ENCODE results near the gene MAML3. TPM values are rescaled to one million over a fixed set of nuclear protein-coding genes. Genes with fewer than 3 reads are reported as not detected.
A peak's percentile ranks its signal among the peaks of the same experiment; 100 is the strongest.

Gene MAML3
- total RNA-seq, 4 donors from 2014 or later: 16.1 to 40.0 (median 18.1) TPM

DNA sequence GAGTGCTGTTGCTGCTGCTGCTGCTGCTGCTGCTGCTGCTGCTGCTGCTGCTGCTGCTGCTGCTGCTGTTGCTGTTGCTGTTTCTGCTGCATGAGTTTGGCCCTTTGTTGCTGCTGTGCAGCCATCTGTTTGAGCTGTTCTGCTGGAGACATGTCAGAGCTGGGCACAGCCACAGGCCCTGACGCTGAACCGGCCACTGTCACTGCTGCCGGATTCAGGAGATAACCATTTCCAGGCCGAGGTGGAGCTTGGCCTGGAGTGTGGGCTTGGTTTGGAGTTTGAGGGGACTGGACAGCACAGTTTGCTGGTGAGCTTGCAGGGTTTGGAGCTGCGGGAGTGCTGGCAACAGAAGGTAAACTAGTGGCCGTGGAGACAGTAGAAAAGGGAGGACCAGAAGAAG lies 264.1 kb downstream of the MAML3 start:
- Histone ChIP-seq H3K4me1 (peaks cover 0 to 23% (median 10%) of the 10 kb centered on the region in 4 donors), H3K36me3 (no peaks in the 10 kb centered on the region), H3K9me3 (no peaks in the 10 kb centered on the region), H3K4me3 (no peak overlapping the region), H3K27ac (no peak overlapping the region), H3K27me3 (no peaks in the 10 kb centered on the region)
- in situ Hi-C loops (cut with MboI; ENCODE audit: low pct_ligation_motif_present in 1 of 4, low pct_unique_long_range_greater_than_20kb in 1 of 4, low sequenced_read_pairs in 3 of 4): no loop called here
- intact Hi-C loops (cut with DNase I; ENCODE audit: low total_unique reads): loop anchor here (10.0 kb wide), 1 partner anchor 155 kb away; no protein-coding TSS in a partner anchor
- DNase-seq: no peak
- TF ChIP-seq EP300 (IDR thresholded peaks at IDR 0.05; ENCODE audit: low read depth) (no peak), POLR2A (IDR thresholded peaks at IDR 0.05) (no peak), POLR2AphosphoS5 (IDR thresholded peaks at IDR 0.05) (no peak)
- TF ChIP-seq, protein P1, sequence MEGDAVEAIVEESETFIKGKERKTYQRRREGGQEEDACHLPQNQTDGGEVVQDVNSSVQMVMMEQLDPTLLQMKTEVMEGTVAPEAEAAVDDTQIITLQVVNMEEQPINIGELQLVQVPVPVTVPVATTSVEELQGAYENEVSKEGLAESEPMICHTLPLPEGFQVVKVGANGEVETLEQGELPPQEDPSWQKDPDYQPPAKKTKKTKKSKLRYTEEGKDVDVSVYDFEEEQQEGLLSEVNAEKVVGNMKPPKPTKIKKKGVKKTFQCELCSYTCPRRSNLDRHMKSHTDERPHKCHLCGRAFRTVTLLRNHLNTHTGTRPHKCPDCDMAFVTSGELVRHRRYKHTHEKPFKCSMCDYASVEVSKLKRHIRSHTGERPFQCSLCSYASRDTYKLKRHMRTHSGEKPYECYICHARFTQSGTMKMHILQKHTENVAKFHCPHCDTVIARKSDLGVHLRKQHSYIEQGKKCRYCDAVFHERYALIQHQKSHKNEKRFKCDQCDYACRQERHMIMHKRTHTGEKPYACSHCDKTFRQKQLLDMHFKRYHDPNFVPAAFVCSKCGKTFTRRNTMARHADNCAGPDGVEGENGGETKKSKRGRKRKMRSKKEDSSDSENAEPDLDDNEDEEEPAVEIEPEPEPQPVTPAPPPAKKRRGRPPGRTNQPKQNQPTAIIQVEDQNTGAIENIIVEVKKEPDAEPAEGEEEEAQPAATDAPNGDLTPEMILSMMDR (IDR thresholded peaks at IDR 0.05): no peak
- 80 to 91% methylated on average over 1 to 6 of the region's 6 CpGs for WGBS, 2 donors (ENCODE audit: low coverage in 1 of 2)

DNA sequence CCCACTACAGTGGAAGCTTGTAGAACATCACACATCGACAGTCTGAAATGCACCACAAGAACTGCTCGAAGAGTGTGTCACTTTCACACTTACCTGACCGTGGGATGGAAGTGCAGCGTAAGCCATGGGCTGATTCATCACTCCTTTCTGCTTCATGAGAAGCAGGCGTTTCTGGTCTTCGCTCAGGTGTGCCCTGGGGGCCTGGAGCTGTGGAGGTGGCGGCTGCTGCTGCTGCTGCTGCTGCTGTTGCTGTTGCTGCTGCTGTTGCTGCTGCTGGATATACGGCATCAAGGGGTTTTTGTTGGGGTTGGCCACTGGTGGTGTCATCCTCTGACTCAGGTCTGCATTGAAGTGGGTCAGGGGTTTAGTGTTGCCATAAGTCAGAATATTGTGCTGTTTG lies 264.7 kb downstream of the MAML3 start:
- in situ Hi-C loops (cut with MboI; ENCODE audit: low pct_ligation_motif_present in 1 of 4, low pct_unique_long_range_greater_than_20kb in 1 of 4, low sequenced_read_pairs in 3 of 4): no loop called here
- WGBS, 2 donors (ENCODE audit: low coverage in 1 of 2): 68 to 80% methylated on average over 2 to 8 of the region's 8 CpGs

DNA sequence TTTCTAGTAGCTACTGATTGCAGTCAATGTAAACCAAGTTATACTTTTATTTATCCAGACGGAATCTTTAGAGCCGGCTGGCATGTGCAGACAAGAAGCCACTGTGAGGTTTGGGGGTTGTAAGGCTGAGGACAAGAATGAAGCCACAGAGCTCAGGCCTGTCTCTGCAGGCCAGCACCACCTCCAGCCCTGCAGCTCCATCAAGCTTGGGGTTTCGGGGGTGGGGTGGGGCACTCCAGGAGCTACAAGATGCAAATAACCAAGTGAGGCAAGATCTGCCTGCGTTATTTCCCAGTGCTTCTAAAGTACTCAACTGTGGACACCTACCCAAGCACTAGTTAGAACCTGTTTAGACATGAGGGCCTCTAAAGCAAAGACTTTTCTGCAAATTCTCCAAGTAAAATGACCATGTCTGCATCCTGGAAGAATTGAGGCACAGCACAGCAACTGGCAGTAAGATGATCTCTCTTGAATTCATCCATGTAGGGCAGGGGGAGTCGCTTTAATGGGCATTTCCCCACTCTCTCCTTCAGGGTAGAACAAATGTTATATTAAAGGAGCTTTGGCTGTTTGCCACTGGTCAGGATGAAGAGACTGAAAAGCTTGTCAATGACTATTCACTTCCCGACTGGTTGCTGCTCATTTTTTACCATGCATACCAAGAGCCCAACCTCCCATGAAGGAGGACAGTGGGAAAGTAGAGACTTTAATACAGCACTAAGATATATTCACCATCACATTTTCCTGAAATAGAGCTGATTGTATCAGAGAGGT lies 265.8 kb downstream of the MAML3 start:
- peaks cover 0 to 23% (median 10%) of the 10 kb centered on the region in 4 donors for H3K4me1 ChIP-seq
- 66 to 78% methylated on average over 5 to 6 of the region's 6 CpGs for WGBS, 2 donors (ENCODE audit: low coverage in 1 of 2)
- TF ChIP-seq POLR2A (IDR thresholded peaks at IDR 0.05): no peak
- TF ChIP-seq, protein P1 (IDR thresholded peaks at IDR 0.05): no peak
- TF ChIP-seq EP300 (IDR thresholded peaks at IDR 0.05; ENCODE audit: low read depth): no peak
- TF ChIP-seq POLR2AphosphoS5 (IDR thresholded peaks at IDR 0.05): no peak
- no peak overlapping the region for H3K4me3 ChIP-seq
- H3K9me3 ChIP-seq: peaks cover 0 to 1% of the 10 kb centered on the region in 2 donors
- peak; percentile 16 for DNase-seq
- H3K27me3 ChIP-seq: no peaks in the 10 kb centered on the region
- in situ Hi-C loops (cut with MboI; ENCODE audit: low pct_ligation_motif_present in 1 of 4, low pct_unique_long_range_greater_than_20kb in 1 of 4, low sequenced_read_pairs in 3 of 4): no loop called here
- peak overlapping the region in 1 of 4 donors; percentile 18 for H3K27ac ChIP-seq
- no peaks in the 10 kb centered on the region for H3K36me3 ChIP-seq
- intact Hi-C loops (cut with DNase I; ENCODE audit: low total_unique reads): loop anchor here (10.0 kb wide), 1 partner anchor 153 kb away; no protein-coding TSS in a partner anchor

More for the DNA sequence above, 264.7 kb downstream of the MAML3 start:
- intact Hi-C loops (cut with DNase I; ENCODE audit: low total_unique reads): loop anchor here (10.0 kb wide), 1 partner anchor 154 kb away; no protein-coding TSS in a partner anchor
- no peak overlapping the region for H3K4me3 ChIP-seq
- no peaks in the 10 kb centered on the region for H3K27me3 ChIP-seq
- TF ChIP-seq, protein P1 (IDR thresholded peaks at IDR 0.05): no peak
- TF ChIP-seq POLR2A (IDR thresholded peaks at IDR 0.05) (no peak), EP300 (IDR thresholded peaks at IDR 0.05; ENCODE audit: low read depth) (no peak), POLR2AphosphoS5 (IDR thresholded peaks at IDR 0.05) (no peak)
- no peak for DNase-seq
- no peaks in the 10 kb centered on the region for H3K36me3 ChIP-seq
- no peaks in the 10 kb centered on the region for H3K9me3 ChIP-seq
- H3K27ac ChIP-seq: no peak overlapping the region
- peaks cover 0 to 23% (median 10%) of the 10 kb centered on the region in 4 donors for H3K4me1 ChIP-seq

DNA sequence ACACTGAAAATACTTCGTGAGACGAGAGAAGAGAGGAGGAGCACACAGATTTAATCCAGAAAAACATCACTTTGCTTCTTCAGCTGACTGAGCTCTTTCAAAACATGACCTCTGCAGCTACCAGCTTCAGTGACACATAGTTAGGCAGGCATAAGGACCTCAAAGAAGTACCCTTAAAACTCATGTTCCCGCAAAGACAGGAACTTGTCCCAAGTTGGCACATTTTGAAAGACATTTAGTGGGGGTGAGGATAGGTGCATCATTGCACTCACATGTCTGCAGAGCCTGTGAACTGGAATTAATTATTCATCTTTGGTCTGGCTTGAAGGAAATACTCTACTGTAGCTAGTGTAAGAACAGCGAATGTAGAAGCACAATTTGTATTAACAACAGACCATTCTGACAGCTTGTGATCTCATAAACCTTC lies 266.6 kb downstream of the MAML3 start:
- TF ChIP-seq POLR2AphosphoS5 (IDR thresholded peaks at IDR 0.05): no peak
- TF ChIP-seq, protein P1 (IDR thresholded peaks at IDR 0.05): no peak
- no peak for TF ChIP-seq POLR2A (IDR thresholded peaks at IDR 0.05)
- TF ChIP-seq EP300 (IDR thresholded peaks at IDR 0.05; ENCODE audit: low read depth): no peak
- DNase-seq: no peak
- peaks cover 0 to 23% (median 10%) of the 10 kb centered on the region in 4 donors for H3K4me1 ChIP-seq
- WGBS, 2 donors (ENCODE audit: low coverage in 1 of 2): 31 to 34% methylated on average over 3 to 4 of the region's 4 CpGs
- in situ Hi-C loops (cut with MboI; ENCODE audit: low pct_ligation_motif_present in 1 of 4, low pct_unique_long_range_greater_than_20kb in 1 of 4, low sequenced_read_pairs in 3 of 4) (no loop called here), intact Hi-C loops (cut with DNase I; ENCODE audit: low total_unique reads) (loop anchor here (10.0 kb wide), 1 partner anchor 153 kb away; no protein-coding TSS in a partner anchor)
- peaks cover 0 to 4% of the 10 kb centered on the region in 2 donors for H3K9me3 ChIP-seq
- peak overlapping the region in 3 of 4 donors; percentile 6 to 33 (median 18) for H3K27ac ChIP-seq
- no peak overlapping the region for H3K4me3 ChIP-seq
- no peaks in the 10 kb centered on the region for H3K36me3 ChIP-seq
- no peaks in the 10 kb centered on the region for H3K27me3 ChIP-seq

Data from transverse colon (tissue), 4 donors.